HepG2 (cell line): Measurements from ENCODE around the gene TARS3. TPM values are rescaled to one million over a fixed set of nuclear protein-coding genes. Genes with fewer than 3 reads are reported as not detected.
"Not testable (repeated sequence)": the region's sequence is repeated elsewhere in the genome, so short reads cannot be mapped to it uniquely, and the experiment has no call there.

Source experiments
- ATAC-seq: fragments of 200-7000 bp; cut with Tn5 transposase; 3 replicates; pipeline ENCODE4 v1.9.1; 2020; ENCODE audit warnings: mild to moderate bottlenecking, moderate library complexity
- BruUV-seq: library from RNA; stranded (reverse); fragments of 400-500 nt; replicated peaks from 2 replicates; lab custom pipeline; 2021; lab: Mats Ljungman, UMichigan
- CTCF ChIA-PET: fragments of 300-600 bp; formaldehyde crosslinking; extraction: SDS; loops from one replicate; lab custom pipeline; 2021; ENCODE audit warnings: low total read pairs, inconsistent platforms, low intra/inter-chr PET ratio; lab: Yijun Ruan, JAX
- POLR2A ChIA-PET: fragments of 350-600 bp; sonication (Branson Sonifier 250); formaldehyde crosslinking; loops from one replicate; lab custom pipeline; 2020; ENCODE audit warnings: antibody characterized with exemption, inconsistent platforms; lab: Yijun Ruan, JAX
- DNase-seq: peaks from one replicate; pipeline ENCODE4 v3.0.0-alpha.2; 2015; ENCODE audit warnings: low spot score
- FAIRE-seq: peaks from 3 replicates; lab custom pipeline; 2011; peaks lifted over from hg19 to GRCh38; lab: Jason Lieb, UNC
- H2AFZ ChIP-seq: one replicate; pipeline ENCODE4 v1.6.1; 2011; ENCODE audit warnings: low read length, inconsistent platforms
- H3K27ac ChIP-seq: fragments of 300-600 bp; 3 replicates; pipeline ENCODE4 v1.8.0; 2011; ENCODE audit warnings: mixed run types, mild to moderate bottlenecking, mixed read lengths, low read length, inconsistent platforms; ENCODE audit not compliant: insufficient read depth; ENCODE audit errors: extremely low read length
- H3K27me3 ChIP-seq, 2 experiments: fragments of 200-600 bp in 1 of 2; 2 replicates in 1 of 2; 3 replicates in 1 of 2; pipeline versions ENCODE4 v1.6.0 to v1.8.0; 2011; ENCODE audit warnings: low read length in 2 of 2, mild to moderate bottlenecking in 2 of 2, moderate library complexity in 2 of 2, inconsistent platforms in 1 of 2; ENCODE audit not compliant: insufficient read depth in 2 of 2, control insufficient read depth in 1 of 2
- H3K36me3 ChIP-seq, 2 experiments: fragments of 200-600 bp in 1 of 2; replicated peaks in 1 of 2; 2 replicates in 1 of 2; 3 replicates in 1 of 2; pipeline versions ENCODE4 v1.5.1 to v1.8.0; 2011; ENCODE audit warnings: low read length in 2 of 2, inconsistent platforms in 1 of 2; ENCODE audit not compliant: insufficient read depth in 2 of 2, control insufficient read depth in 1 of 2
- H3K4me1 ChIP-seq: 2 replicates; pipeline ENCODE4 v1.5.1; 2012; ENCODE audit warnings: low read length, inconsistent platforms; ENCODE audit not compliant: insufficient read depth
- H3K4me2 ChIP-seq: 2 replicates; pipeline ENCODE4 v1.6.0; 2011; ENCODE audit warnings: low read depth, low read length, inconsistent platforms
- H3K4me3 ChIP-seq, 3 experiments: fragments of 200-600 bp in 1 of 3; sonication (generic), shearing (Covaris generic) in 1 of 3; replicated peaks in 1 of 3; 2 replicates each; pipeline ENCODE4 v1.5.1; 2011 to 2016; ENCODE audit warnings: low read length in 3 of 3, inconsistent platforms in 2 of 3, low read depth in 2 of 3, mild to moderate bottlenecking in 2 of 3, control low read depth in 1 of 3, mixed read lengths in 1 of 3; ENCODE audit not compliant: insufficient read depth in 1 of 3
- H3K79me2 ChIP-seq: one replicate; pipeline ENCODE4 v1.6.1; 2011; ENCODE audit warnings: low read length, inconsistent platforms; ENCODE audit not compliant: insufficient read depth
- H3K9ac ChIP-seq: 2 replicates; pipeline ENCODE4 v1.6.0; 2011; ENCODE audit warnings: mild to moderate bottlenecking, low read depth, low read length, inconsistent platforms; ENCODE audit not compliant: insufficient read depth
- H3K9me3 ChIP-seq: 2 replicates; pipeline ENCODE4 v1.5.1; 2012; ENCODE audit warnings: mild to moderate bottlenecking, low read length
- H4K20me1 ChIP-seq: 2 replicates; pipeline ENCODE4 v1.6.0; 2011; ENCODE audit warnings: inconsistent platforms, mild to moderate bottlenecking, low read length, moderate library complexity; ENCODE audit not compliant: insufficient read depth
- DMAP1 ChIP-seq: IDR thresholded peaks from 2 replicates; pipeline ENCODE4 v1.6.1; 2016
- HOXA3 ChIP-seq: sonication (generic); formaldehyde crosslinking; IDR thresholded peaks from 2 replicates; pipeline ENCODE4 v1.5.0; 2020; ENCODE audit warnings: missing genetic modification reagents
- POGZ ChIP-seq: sonication (generic); formaldehyde crosslinking; IDR thresholded peaks from 2 replicates; pipeline ENCODE4 v1.4.0; 2020; ENCODE audit warnings: mild to moderate bottlenecking, missing genetic modification reagents
- SALL1 ChIP-seq: sonication (generic); formaldehyde crosslinking; IDR thresholded peaks from 2 replicates; pipeline ENCODE4 v1.8.0; 2022; ENCODE audit warnings: mild to moderate bottlenecking, missing genetic modification reagents
- ZNF329 ChIP-seq: sonication (generic); formaldehyde crosslinking; IDR thresholded peaks from 2 replicates; pipeline ENCODE4 v1.9.0; 2021; ENCODE audit warnings: low read depth, mild to moderate bottlenecking, missing genetic modification reagents
- WGBS: methylation state at CpG from one replicate; pipeline ENCODE4 v1.1.6; 2017; ENCODE audit warnings: low lambda C conversion rate; 5-methylcytosine and 5-hydroxymethylcytosine counted together
- in situ Hi-C: cut with HindIII; loops from 2 replicates; pipeline ENCODE4 v1.10.0; 2017; ENCODE audit warnings: low pct_unique_long_range_greater_than_20kb; ENCODE audit not compliant: extremely low pct_ligation_motif_present
- intact Hi-C: fragments of 100-400 bp; cut with micrococcal nuclease; formaldehyde crosslinking; loops from one replicate; pipeline ENCODE4 v1.10.0; 2022; ENCODE audit not compliant: unreplicated experiment
- polyA plus RNA-seq, 8 experiments: library from polyadenylated mRNA; depleted of rRNA in 3 of 8; stranded (reverse) in 7 of 8; unstranded in 1 of 8; fragments of >200 nt; fragmentation: Illumina TruSeq in 4 of 8; extraction: Trizol in 4 of 8; gene quantifications; 2 replicates each; pipeline versions ENCODE4 v1.2.1 to v1.2.3, GENCODE V29; 2011 to 2016; ENCODE audit warnings: low read depth in 4 of 8, missing spikeins in 1 of 8, mixed read lengths in 1 of 8; ENCODE audit not compliant: insufficient read depth in 1 of 8
- total RNA-seq, 5 experiments: library from RNA; depleted of rRNA; stranded (reverse); fragments of >200 nt; fragmentation: Illumina TruSeq; extraction: Trizol; gene quantifications; 2 replicates each; pipeline ENCODE4 v1.2.3, GENCODE V29; 2016; ENCODE audit warnings: low read depth in 1 of 5
- TF ChIP-seq, protein P1 (sequence below): IDR thresholded peaks from 2 replicates; pipeline ENCODE4 v1.6.1; 2016; ENCODE audit warnings: mild to moderate bottlenecking
- TF ChIP-seq, protein P2 (sequence below): sonication (generic); formaldehyde crosslinking; IDR thresholded peaks from 2 replicates; pipeline ENCODE4 v1.4.0; 2020; ENCODE audit warnings: missing genetic modification reagents
- TF ChIP-seq, protein P3 (sequence below), 2 experiments: sonication (generic) in 1 of 2; formaldehyde crosslinking in 1 of 2; IDR thresholded peaks; 2 replicates each; pipeline versions ENCODE4 v1.4.0 to v1.6.1; 2018 to 2020; ENCODE audit warnings: missing genetic modification reagents in 2 of 2, borderline replicate concordance in 1 of 2, low read depth in 1 of 2, mild to moderate bottlenecking in 1 of 2, missing biosample characterization in 1 of 2
- TF ChIP-seq, protein P4 (sequence below): sonication (generic); formaldehyde crosslinking; IDR thresholded peaks from 2 replicates; pipeline ENCODE4 v1.5.1; 2020; ENCODE audit warnings: mild to moderate bottlenecking, moderate library complexity, missing genetic modification reagents

TARS3 gene
- total and polyA plus RNA-seq, 2 of the 13 experiments (the other 11 are each of a cell fraction or from before 2014, with no cell fraction given) = 4.1 to 11.7 TPM

DNA sequence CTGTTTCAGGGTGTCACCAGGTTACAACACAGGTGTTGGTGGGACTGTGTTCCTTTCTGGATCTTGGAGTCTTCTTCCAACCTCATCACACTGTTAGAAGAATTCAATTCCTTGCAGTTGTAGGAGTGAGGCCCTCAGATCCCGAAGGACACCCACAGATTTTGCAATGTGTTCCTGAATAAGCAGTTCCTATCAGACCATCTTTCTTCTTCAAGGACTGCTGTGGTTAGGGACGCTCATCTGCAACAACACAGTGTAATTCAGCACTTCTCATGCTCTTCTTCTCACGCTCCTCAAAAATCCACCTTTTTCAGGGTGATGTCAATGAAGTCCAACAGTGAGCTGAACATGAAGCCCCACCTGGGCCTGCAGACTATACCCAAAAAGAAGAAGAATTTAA, 90.9 kb downstream of the TARS3 start:
- no peak for FAIRE-seq
- no peak overlapping the region for H3K9ac ChIP-seq
- no peak for ATAC-seq
- H4K20me1 ChIP-seq = no peaks in the 10 kb centered on the region
- no peak overlapping the region for H3K27ac ChIP-seq
- H3K4me3 ChIP-seq = no peak overlapping the region
- no peak overlapping the region for H3K4me2 ChIP-seq
- no peak overlapping the region for H2AFZ ChIP-seq
- H3K4me1 ChIP-seq = peaks cover 17% of the 10 kb centered on the region
- H3K9me3 ChIP-seq = no peaks in the 10 kb centered on the region
- no peaks in the 10 kb centered on the region for H3K27me3 ChIP-seq
- intact Hi-C loops (no loop called here), in situ Hi-C loops (no loop called here)
- no peak for TF ChIP-seq ZNF329
- no peak for TF ChIP-seq POGZ (CRISPR knock-in tag)
- no peaks in the 10 kb centered on the region for H3K36me3 ChIP-seq
- no peaks in the 10 kb centered on the region for H3K79me2 ChIP-seq
- DNase-seq = no peak
- POLR2A ChIA-PET = no interaction called here
- no TSS peak for BruUV-seq
- CTCF ChIA-PET = no interaction called here
- WGBS = 97% methylated on average over 3 of the region's 3 CpGs

DNA sequence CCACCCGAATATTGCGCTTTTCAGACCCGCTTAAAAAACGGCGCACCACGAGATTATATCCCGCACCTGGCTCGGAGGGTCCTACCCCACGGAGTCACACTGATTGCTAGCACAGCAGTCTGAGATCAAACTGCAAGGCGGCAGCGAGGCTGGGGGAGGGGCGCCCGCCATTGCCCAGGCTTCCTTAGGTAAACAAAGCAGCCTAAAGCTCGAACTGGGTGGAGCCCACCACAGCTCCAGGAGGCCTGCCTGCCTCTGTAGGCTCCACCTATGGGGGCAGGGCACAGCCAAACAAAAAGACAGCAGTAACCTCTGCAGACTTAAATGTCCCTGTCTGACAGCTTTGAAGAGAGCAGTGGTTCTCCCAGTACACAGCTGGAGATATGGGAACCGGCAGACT, 97.5 kb downstream of the TARS3 start:
- H3K9ac ChIP-seq, intact Hi-C loops, CTCF ChIA-PET, in situ Hi-C loops, H3K36me3 ChIP-seq, H3K4me2 ChIP-seq, H4K20me1 ChIP-seq, H2AFZ ChIP-seq, BruUV-seq, H3K27me3 ChIP-seq, FAIRE-seq, DNase-seq, H3K27ac ChIP-seq, ATAC-seq, H3K9me3 ChIP-seq: not testable (repeated sequence)
- POLR2A ChIA-PET = interaction anchor here (1.1 to 2.7 kb wide), 3 partner anchors 10 to 99 kb away, joined by 3 to 12 read pairs (median 10); no protein-coding TSS in a partner anchor
- WGBS = 0% methylated on average over 1 of the region's 15 CpGs
- Histone ChIP-seq H3K79me2 (peaks cover 46% of the 10 kb centered on the region), H3K4me1 (peaks cover 30% of the 10 kb centered on the region), H3K4me3 (peak overlapping the region in 1 of 3 experiments; percentile 31; a peak in 1 of 6 replicates)
- TF ChIP-seq, protein P1, sequence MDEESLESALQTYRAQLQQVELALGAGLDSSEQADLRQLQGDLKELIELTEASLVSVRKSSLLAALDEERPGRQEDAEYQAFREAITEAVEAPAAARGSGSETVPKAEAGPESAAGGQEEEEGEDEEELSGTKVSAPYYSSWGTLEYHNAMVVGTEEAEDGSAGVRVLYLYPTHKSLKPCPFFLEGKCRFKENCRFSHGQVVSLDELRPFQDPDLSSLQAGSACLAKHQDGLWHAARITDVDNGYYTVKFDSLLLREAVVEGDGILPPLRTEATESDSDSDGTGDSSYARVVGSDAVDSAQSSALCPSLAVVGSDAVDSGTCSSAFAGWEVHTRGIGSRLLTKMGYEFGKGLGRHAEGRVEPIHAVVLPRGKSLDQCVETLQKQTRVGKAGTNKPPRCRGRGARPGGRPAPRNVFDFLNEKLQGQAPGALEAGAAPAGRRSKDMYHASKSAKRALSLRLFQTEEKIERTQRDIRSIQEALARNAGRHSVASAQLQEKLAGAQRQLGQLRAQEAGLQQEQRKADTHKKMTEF = peak; percentile 46; the same call in 1 of the 2 replicates
- TF ChIP-seq, protein P2, sequence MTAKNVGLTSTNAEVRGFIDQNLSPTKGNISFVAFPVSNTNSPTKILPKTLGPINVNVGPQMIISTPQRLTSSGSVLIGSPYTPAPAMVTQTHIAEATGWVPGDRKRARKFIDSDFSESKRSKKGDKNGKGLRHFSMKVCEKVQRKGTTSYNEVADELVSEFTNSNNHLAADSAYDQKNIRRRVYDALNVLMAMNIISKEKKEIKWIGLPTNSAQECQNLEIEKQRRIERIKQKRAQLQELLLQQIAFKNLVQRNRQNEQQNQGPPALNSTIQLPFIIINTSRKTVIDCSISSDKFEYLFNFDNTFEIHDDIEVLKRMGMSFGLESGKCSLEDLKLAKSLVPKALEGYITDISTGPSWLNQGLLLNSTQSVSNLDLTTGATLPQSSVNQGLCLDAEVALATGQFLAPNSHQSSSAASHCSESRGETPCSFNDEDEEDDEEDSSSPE (CRISPR knock-in tag) = peak; percentile 29; the same call in 1 of the 2 replicates
- TF ChIP-seq, protein P3, sequence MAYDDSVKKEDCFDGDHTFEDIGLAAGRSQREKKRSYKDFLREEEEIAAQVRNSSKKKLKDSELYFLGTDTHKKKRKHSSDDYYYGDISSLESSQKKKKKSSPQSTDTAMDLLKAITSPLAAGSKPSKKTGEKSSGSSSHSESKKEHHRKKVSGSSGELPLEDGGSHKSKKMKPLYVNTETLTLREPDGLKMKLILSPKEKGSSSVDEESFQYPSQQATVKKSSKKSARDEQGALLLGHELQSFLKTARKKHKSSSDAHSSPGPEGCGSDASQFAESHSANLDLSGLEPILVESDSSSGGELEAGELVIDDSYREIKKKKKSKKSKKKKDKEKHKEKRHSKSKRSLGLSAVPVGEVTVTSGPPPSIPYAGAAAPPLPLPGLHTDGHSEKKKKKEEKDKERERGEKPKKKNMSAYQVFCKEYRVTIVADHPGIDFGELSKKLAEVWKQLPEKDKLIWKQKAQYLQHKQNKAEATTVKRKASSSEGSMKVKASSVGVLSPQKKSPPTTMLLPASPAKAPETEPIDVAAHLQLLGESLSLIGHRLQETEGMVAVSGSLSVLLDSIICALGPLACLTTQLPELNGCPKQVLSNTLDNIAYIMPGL (CRISPR knock-in tag; IDR thresholded peaks at IDR 0.05; ENCODE audit: borderline replicate concordance in 1 of 2, low read depth in 1 of 2) = 0 out of 4 replicates have a peak, but pooled peaks of 1 of the 2 experiments have one; percentile 42
- peak; percentile 59; the same call in 1 of the 2 replicates for TF ChIP-seq HOXA3 (CRISPR knock-in tag)
- TF ChIP-seq SALL1 = peak; percentile 61
- TF ChIP-seq, protein P4, sequence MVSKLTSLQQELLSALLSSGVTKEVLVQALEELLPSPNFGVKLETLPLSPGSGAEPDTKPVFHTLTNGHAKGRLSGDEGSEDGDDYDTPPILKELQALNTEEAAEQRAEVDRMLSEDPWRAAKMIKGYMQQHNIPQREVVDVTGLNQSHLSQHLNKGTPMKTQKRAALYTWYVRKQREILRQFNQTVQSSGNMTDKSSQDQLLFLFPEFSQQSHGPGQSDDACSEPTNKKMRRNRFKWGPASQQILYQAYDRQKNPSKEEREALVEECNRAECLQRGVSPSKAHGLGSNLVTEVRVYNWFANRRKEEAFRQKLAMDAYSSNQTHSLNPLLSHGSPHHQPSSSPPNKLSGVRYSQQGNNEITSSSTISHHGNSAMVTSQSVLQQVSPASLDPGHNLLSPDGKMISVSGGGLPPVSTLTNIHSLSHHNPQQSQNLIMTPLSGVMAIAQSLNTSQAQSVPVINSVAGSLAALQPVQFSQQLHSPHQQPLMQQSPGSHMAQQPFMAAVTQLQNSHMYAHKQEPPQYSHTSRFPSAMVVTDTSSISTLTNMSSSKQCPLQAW = peak; percentile 18; the same call in 1 of the 2 replicates
- 0 out of 2 replicates have a peak, but pooled peaks have one; percentile 41 for TF ChIP-seq DMAP1 (CRISPR knock-in tag)
